NCI-H1930 (cell line): ENCODE data around the gene ZNF324.
"Not testable (repeated sequence)": the region's sequence is repeated elsewhere in the genome, so short reads cannot be mapped to it uniquely, and the experiment has no call there.

Source experiments
- DNase-seq, 2 experiments: peaks; one replicate each; lab custom pipeline; 2025; lab: John Stamatoyannopoulos, UW

The ZNF324 gene

DNA sequence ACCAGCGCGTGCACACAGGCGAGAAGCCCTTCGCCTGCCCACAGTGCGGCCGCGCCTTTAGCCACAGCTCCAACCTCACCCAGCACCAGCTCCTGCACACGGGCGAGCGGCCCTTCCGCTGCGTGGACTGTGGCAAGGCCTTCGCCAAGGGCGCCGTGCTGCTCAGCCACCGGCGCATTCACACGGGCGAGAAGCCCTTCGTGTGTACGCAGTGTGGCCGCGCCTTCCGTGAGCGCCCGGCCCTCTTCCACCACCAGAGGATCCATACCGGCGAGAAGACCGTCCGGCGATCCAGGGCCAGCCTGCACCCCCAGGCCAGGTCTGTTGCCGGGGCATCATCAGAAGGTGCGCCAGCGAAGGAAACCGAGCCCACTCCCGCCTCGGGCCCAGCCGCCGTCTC, 4.9 kb downstream of the ZNF324 start:
- no peak for DNase-seq

DNA sequence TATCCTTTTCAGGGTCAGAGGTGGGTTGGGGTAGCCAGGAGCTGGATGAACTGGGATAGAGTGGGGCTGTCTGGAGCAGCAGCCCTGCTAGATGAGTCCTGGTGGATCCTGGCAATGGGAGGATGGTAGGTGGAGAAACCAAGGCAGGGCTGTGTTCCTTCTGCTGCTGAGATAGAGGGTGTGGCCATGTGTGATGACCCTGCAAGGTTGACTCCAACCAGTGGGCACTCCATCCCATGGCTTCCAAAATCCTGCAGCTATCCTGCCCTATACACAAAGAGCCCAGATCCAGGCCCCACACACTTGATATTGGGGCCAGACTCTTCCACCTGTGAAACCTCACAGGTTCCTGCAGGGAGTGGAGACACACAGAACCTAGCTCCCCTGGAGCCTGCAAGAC, 6.9 kb downstream of the ZNF324 start:
- DNase-seq, result no peak

DNA sequence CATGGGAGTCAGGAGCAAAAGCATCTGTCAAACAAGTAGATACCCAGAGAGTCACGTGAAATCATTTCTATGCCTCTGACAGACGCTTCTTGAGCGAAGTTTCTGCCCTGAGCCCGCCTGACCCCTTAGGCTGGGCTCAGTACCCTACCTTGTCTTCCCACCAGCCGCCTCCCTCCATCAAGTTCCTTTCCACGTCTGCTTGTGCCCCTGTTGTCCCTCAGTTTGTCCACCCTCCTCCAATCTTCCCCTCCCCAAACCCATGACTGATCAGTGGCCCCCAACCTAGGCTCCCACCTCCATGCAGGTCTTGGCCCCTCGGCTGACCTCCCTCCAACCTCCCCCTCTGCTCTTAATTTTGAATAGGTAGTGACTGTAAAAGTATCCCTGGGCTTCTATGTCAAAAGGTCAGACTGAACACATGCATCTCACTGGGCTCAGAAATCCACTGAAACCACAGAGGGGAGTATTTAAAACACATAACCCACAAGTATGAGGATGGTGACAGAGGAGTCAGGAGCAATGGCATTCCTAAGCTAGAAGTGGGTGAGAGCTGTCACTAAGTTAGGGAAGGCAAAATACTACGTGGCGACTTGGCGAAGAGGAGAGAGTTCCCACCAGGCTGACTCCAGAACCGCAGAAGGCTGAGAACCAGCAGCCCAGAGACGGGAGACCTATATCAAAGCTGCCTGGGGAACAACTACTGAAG, 7.6 kb downstream of the ZNF324 start:
- no peak for DNase-seq

DNA sequence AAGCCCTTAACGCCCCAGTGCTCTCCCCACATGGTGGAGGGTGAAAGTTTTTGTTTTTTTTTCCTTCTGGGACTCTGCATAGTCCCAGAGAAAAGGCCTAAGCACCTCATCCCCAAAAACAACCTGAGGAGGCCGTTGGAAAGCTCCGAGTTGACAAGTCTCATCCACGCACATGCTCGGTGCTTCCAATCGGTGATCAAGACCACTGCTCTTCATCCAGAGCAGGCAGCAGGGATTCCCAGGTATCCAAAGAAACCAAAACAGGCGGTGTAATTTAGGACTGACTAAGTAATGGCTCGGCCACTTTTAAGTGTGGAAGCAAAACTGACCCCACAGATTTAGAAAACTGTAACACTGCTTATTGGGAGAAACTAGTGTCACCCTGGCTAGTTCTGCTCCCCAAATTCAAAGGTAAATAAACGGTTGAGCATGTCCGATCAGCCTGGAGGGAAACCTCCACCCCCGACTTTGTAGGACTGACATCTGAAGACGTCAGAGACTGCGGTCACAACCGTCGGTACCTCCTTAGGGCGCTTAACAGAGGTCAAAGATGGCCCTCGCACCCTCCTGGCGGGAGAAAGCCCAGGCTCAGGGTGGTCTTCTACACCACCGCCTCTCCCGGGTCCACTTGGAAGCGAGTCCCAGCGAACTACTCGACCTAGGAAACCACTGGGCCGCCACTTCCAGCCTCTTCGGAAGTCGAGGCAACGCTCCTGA, 8.3 kb downstream of the ZNF324 start:
- no peak for DNase-seq

DNA sequence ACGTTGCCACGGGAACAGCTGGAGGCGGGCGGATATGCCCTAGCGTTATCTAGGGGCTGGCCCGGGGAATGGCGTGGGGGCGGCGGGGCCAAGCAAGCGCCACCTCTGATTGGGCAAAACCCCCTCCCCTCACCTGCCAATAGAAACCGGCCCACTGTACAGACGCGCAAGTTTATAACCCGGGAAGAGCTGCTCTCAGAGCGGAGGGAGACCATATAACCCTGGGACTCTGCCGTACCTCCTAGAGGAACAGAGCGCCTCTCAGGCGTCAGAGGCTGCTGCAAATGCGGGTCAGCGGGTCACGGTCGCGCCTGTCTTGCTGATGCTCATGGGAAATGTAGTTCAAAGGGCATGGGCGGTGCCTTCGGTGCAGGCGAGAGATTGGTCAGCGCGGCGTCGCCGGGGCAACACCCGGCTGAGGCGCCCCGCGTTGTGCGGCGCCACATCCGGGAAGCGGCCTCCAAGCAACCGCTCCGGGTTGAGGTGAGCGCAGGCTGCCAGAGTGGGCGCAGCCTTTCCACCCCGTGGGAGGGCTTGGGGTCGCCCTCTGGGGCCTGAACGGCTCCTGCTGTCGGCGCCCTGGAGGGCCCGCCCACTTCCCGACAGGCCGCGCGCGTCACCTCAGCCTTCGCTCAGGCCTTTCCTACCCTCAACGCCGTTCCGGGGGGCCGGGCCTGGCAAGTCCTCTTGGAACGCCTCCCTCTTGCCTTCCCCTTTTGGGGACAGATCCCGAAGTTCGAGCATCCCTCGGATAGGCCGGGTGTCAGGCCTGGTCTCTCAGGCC, 9.0 kb downstream of the ZNF324 start, which contains the start of gene ZNF446:
ZNF446 (plus strand) TSS at position 639 of the 784 bp plus-strand sequence. CDS start 867 bp downstream, outside the sequence.
- DNase-seq, result peak; percentile 99

DNA sequence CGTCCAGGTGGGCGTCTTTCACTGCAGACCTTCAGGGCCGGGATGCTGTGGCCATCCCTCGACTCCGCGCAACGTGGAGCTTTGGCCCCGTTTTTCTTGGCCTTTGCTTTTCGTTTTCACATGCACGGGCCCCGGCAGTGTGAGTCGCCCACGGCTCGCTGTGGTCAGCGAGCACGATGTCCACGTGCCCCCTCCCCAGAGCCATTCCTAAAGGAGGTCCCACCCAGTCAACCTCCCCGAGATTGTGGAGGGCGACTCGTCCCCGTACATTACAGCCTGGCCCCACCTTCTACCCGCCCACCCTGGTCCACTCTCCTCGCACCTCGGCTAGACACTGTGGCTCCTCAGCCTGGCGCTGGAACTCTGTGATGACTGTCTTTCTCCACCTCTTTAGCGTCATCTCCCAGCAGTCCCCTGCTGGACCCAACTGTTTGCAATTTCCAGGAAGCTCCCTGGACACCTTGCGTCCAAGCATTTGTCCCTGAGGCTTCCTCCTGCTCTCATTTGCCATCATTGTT, 9.7 kb downstream of the ZNF324 start:
- no peak for DNase-seq

DNA sequence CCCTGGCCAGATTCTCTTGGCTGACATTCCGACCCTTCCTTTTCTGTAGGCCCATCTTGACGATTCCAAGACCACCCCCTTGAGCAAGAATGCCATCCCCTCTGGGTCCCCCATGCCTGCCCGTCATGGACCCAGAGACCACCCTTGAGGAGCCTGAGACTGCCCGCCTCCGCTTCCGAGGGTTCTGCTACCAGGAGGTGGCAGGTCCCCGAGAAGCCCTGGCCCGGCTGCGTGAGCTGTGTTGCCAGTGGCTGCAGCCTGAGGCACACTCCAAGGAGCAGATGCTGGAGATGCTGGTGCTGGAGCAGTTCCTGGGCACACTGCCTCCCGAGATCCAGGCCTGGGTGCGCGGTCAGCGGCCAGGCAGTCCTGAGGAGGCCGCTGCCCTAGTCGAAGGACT, 10.2 kb downstream of the ZNF324 start:
- no peak for DNase-seq

DNA sequence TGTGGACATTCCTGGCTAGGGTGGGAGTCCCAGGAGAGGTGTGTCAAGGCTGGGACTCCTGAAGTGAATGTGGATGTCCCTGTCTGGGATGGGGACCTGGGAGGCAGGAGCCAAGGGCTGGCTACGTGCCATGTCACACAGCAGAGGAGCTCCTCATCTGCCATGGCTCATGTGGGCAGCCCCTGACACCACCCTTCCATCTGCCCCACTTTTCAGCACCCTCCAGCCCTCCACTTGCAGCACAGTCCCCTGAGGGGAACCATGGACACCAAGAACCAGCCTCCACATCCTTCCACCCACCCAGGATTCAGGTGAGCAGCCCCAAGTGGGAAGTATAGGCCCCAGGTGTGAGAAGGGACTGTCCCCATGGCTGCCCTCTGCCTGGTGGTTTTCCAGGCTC, 11.0 kb downstream of the ZNF324 start:
- DNase-seq, result no peak

DNA sequence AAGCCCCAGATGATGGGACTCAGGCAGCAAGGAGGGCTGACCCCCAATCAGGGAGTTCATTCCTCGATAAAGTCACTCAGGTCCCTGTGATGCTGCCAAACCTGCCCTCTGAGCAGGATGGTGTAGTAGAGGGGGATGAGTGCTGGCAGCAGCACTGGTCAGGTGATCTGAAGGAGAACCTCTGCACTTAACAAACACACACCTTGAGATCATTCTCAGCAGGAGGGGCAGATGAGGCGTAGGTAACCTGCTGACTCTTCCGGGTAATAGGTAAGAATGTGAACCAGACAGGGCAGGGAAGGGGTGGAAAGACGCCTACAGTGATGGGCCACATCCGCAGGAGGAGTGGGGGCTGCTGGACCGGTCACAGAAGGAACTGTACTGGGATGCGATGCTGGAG, 12.4 kb downstream of the ZNF324 start:
- DNase-seq, result no peak

DNA sequence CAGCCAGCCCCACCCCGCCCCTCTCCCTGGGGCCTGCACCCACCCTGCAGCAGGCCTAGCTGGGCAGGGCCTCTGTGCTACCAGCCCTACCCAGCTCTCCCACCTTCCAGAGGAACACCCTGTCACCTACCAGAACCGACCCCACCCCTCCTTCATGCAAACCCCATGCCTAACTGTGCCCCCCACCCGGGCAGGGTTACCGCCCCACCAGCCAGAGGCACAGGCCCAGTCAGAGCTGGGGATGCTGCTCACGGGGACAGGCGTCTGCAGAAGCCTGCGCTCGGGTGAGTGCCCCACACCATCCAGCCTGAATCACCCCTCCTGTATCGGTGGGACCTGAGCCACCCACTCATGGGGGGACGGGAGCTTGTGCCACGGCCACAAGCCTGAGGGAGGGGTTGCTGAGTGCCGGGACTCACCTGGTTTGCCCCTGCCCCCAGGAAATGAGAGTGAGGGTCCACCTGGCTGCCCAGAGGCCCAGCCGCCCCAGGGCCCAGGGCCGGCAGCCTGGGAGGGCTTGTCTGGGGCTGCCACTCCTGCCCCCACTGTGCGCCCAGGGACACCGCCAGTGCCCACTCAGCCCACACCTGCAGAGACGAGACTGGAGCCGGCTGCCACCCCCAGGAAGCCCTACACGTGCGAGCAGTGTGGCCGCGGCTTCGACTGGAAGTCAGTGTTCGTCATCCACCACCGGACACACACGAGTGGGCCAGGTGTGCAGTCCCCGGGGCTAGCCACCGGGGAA, 13.0 kb downstream of the ZNF324 start:
- DNase-seq, result no peak

DNA sequence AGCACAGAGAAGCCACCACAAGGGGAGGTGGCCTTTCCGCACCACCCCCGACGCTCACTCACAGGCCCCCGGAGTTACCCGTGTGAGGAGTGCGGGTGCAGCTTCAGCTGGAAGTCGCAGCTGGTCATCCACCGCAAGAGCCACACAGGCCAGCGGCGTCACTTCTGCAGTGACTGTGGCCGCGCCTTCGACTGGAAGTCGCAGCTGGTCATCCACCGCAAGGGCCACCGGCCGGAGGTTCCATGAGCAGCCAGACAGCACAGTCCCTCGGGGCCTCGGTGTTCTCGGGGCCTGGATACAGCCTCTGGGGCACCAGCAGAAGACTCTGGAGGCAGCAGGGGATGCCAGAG, 13.6 kb downstream of the ZNF324 start:
- DNase-seq, result no peak

DNA sequence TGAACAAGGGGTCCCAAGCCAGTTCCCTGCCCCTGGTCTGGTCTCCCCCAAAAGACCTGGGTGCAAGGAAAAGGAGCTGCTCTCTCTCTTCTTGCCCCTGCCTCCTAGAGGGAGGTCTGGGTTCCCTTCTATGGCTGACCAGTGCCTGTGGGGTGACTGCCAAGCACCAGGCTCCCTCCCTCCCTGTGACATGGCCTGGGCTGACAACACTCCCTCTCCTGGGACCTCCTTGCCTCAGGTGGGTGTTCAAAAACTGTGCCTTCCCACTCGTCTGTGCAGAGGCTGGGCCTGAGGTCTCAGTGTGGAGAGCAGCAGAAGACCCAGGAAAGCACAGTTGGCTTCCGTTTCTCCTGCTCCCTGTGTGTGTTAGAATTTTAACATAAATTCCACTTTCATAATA, 14.0 kb downstream of the ZNF324 start:
- no peak for DNase-seq

DNA sequence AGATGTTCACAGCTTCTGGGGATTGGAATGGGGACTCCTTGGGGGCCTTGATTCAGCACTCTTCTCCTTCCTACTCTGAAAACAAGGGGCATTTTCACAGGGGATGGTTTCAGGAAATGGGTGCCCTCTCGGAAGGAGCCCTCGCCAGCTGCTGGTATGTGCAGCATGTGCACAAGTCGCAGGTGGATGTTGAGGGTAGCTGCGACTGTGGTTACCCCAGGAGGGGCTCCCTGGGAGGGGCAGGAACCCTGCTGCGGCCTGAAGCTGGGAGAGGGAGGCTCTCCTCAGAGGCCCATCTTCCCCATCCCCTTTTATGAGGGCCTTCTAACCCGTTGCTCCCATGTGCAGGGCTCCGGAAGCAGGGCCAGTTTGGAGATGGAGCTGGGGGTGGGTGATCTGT, 15.5 kb downstream of the ZNF324 start:
- DNase-seq, result no peak

DNA sequence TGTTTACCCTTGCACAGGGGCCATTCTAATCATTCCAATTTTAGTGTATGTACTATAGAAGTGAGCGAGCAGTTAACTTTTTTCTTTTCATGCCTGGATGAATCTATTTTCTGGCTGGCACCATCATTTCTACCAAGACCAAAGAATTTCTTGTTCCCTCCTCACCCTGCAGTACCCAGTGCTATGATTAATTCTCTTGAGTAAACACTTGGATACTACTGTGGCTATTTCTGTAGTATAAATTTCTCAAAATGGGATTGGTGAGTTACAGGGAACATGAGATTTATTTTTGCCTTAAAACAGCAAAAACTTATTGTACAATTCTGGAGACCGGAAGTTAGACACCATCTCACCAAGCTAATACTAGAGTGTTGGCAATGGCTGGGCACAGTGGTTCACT, 16.9 kb downstream of the ZNF324 start:
- no peak for DNase-seq

DNA sequence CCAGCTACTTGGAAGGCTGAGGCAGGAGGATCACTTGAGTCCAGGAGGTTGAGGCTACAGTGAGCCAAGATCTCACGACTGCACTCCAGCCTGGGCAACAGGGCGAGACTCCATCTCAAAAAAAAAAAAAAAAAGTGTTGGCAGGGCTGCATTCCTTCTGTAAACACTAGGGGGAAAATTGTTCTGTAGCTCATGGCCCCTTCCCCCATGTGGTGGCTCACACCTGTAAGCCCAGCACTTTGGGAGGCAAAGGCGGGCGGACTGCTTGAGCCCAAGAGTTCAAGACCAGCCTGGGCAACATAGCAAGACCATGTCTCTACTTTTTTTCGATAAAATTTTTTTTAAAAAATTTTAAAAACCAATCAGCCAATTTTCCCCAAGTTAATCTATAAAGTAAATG, 17.5 kb downstream of the ZNF324 start:
- not testable (repeated sequence) for DNase-seq

DNA sequence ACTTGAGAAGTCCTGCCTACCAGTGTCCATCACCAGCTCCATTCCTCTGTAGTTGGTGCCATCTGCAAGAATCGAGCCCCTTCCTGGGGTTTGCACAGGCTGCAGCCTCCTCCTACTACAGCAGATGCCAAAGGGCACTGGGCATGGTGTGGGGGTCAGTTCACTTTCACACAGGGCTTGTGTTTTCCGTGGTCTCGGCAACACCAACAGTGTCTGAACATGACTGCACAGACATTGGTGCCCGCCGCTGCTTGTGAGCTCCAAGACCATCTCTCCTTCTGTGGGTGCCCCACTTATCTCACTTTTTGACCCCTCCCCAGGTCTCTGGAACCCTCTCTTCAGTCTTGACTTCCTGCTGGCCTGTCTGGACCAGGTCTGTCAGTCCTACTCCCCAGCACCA, 24.5 kb downstream of the ZNF324 start:
- no peak for DNase-seq

DNA sequence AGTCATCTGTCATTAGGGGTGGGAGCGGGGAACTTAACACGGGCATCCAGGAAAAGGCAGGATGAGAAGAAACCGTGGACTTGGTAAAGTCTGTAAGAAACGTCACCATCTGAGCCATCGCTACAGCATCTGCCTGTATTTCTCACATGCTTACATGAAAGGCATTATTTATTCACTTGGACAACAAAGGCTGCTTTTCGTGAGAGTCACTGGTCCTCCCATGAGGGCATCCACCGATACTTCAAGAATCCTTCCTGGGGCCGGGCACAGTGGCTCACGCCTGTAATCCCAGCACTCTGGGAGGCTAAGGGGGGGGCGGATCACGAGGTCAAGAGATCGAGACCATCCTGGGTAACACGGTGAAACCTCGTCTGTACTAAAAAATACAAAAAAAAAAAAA, 25.4 kb downstream of the ZNF324 start:
- no peak for DNase-seq

DNA sequence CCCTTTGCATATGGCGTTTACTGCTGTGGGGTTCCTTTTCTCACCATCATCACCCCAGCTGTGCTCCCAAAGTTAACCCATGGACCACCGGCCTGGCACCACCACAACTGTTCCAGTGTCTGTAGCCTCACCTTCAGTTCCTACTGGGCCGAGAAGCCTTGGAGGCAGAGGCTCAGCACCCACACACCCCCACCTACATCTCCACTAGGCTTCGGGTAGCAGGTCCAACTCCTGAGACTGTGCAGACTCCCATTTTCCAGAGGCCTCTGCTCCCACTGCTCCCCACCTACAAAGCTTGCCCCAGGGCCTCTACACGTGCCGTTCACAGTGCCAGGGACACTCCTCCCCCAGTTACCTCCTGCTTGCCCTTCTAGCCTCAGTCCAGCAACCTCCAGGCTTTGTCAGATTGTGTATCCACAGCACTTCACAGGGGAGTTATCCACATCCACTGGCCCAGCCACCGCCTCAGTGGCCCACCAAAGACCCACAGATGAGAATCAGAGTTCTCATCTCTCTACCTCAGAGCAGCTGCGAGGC, 30.8 kb downstream of the ZNF324 start:
- DNase-seq, result no peak

DNA sequence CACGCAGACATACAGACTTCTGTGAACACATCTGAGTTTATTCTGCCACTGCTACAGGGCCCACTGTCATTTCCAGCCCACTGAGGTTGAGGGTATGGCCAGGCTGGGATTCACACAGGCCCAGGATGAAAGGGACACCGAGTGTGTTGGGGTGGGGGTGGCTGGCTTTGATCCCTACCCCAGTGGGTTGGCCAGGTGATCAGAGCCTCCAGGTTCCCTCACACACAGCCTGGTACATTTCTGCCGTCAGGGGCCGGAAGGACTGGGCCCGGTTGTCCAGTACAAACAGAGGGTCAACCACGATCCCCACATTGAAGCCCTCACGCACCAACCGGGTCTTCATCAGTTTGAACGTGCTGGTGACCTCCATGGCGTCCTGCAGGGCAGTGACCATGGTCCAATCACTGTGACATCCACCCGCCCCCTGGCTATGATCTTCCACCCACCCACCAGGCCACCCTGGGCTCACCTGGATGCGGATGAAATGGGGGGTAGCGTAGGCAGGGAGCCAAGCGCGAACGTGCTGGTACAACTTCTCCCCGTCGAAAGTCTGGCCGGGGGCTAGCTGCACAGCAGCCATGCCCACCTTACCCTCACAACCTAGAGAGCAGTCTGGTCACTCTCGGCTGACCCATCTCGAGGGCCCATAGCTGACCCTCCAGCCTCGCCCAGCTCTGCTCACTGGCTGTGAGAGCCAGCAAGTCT, 31.6 kb downstream of the ZNF324 start:
- no peak for DNase-seq

DNA sequence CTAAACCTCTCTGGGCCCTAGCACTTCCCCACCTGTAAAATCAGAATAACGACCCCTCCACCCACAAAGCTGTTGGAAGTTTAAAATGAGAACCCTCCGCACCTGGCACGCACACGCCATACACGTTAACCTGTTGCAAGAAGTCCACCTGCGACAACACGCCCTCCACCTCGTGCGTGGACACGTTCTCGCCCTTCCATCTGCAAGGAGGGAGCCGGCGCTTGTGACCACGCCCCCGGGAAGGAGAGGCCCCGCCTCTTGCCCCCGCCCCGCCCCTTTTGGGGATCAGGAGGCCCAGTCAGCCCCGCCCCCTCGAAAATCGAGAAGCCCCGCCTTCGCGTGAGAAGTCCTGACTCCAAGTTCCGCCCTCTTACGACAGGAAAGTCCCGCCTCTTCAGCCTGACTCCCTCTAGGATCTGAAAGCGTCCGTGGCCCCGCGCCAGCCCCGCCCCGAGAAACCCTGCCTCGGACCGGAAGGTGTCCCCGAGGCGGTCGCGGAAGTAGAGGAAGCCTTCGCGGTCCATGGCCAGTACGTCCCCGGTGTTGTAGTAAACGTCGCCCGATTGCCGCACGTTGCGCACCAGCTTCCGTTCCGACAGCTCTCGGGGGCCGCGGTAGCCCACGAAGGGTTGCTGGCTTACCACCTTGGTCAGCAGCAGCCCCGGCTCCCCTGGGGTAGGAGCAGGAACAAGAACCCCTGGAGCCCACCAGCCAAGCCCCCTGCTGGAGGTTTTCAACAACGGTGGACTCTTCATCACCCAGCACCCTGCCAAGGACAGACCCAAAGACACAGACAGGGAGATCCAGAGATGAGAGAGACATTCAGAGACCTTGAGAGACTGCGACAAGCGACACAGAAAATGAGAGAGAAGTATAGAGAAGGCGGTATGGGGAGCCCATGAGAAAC, 32.4 kb downstream of the ZNF324 start:
- peak; percentile 99 to 100 for DNase-seq
